Neural cell (in vitro differentiated cells): ENCODE data around the gene FNDC3B.

Experiments
- EP300 ChIP-seq: fragments of 450-650 bp; conservative IDR thresholded peaks from 2 replicates; pipeline ENCODE4 v1.6.1; 2014; ENCODE audit warnings: antibody characterized with exemption, mild to moderate bottlenecking, moderate library complexity; ENCODE audit not compliant: poor library complexity, severe bottlenecking
- EZH2 ChIP-seq: fragments of 200-600, 300-800 bp; shearing (Covaris generic), sonication (generic); IDR thresholded peaks from 2 replicates; pipeline ENCODE4 v1.6.1; 2014; ENCODE audit warnings: antibody characterized with exemption, low read length, borderline replicate concordance, mild to moderate bottlenecking; ENCODE audit not compliant: insufficient read depth, poor library complexity, severe bottlenecking
- POLR2AphosphoS5 ChIP-seq: IDR thresholded peaks from 2 replicates; pipeline ENCODE4 v1.6.1; 2012
- RAD21 ChIP-seq: fragments of 450-650 bp; conservative IDR thresholded peaks from 2 replicates; pipeline ENCODE4 v1.6.1; 2014; ENCODE audit warnings: antibody characterized with exemption, mild to moderate bottlenecking, moderate library complexity
- REST ChIP-seq: IDR thresholded peaks from 2 replicates; pipeline ENCODE4 v1.6.1; 2012; ENCODE audit warnings: borderline replicate concordance
- SMC3 ChIP-seq: fragments of 450-650 bp; conservative IDR thresholded peaks from 2 replicates; pipeline ENCODE4 v1.6.1; 2014; ENCODE audit warnings: antibody characterized with exemption, mild to moderate bottlenecking, moderate library complexity; ENCODE audit not compliant: poor library complexity
- TF ChIP-seq, protein P1 (sequence below): fragments of 450-650 bp; IDR thresholded peaks from 2 replicates; pipeline ENCODE4 v1.5.1; 2014; ENCODE audit warnings: antibody characterized with exemption, mild to moderate bottlenecking, moderate library complexity; ENCODE audit not compliant: poor library complexity, severe bottlenecking

- TF ChIP-seq SMC3 (no peak), POLR2AphosphoS5 (no peak), EZH2 (no peak), EP300 (no peak), RAD21 (no peak), REST (no peak)
- TF ChIP-seq, protein P1, sequence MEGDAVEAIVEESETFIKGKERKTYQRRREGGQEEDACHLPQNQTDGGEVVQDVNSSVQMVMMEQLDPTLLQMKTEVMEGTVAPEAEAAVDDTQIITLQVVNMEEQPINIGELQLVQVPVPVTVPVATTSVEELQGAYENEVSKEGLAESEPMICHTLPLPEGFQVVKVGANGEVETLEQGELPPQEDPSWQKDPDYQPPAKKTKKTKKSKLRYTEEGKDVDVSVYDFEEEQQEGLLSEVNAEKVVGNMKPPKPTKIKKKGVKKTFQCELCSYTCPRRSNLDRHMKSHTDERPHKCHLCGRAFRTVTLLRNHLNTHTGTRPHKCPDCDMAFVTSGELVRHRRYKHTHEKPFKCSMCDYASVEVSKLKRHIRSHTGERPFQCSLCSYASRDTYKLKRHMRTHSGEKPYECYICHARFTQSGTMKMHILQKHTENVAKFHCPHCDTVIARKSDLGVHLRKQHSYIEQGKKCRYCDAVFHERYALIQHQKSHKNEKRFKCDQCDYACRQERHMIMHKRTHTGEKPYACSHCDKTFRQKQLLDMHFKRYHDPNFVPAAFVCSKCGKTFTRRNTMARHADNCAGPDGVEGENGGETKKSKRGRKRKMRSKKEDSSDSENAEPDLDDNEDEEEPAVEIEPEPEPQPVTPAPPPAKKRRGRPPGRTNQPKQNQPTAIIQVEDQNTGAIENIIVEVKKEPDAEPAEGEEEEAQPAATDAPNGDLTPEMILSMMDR = no peak
These were observed 371.5 kb downstream of the FNDC3B start for GRCh38 chr3:172410702-172411477.
